HepG2 (cell line): ENCODE measurements around the gene C6orf132. TPM values are rescaled to one million over a fixed set of nuclear protein-coding genes. Genes with fewer than 3 reads are reported as not detected.

ENCODE experiments used
- CBX1 ChIP-seq: IDR thresholded peaks from one replicate; pipeline ENCODE4 v1.6.1; 2016; ENCODE audit warnings: antibody characterized with exemption, low read depth
- FOXP1 ChIP-seq, 2 experiments: fragments of 450-650 bp in 1 of 2; IDR thresholded peaks; 2 replicates each; pipeline ENCODE4 v1.6.1; 2017 to 2018; ENCODE audit warnings: antibody characterized with exemption in 1 of 2
- GTF3A ChIP-seq: sonication (generic); formaldehyde crosslinking; conservative IDR thresholded peaks from 2 replicates; pipeline ENCODE4 v1.4.0; 2020; ENCODE audit warnings: mild to moderate bottlenecking, missing genetic modification reagents
- MIER3 ChIP-seq: IDR thresholded peaks from 2 replicates; pipeline ENCODE4 v1.6.1; 2016; ENCODE audit warnings: missing compliant biosample characterization, borderline replicate concordance
- U2AF2 ChIP-seq: fragments of 200-400 bp; formaldehyde crosslinking; IDR thresholded peaks from 2 replicates; pipeline ENCODE4 v1.6.1; 2017; ENCODE audit warnings: low read depth, mild to moderate bottlenecking, low read length
- UBTF ChIP-seq: sonication (generic); formaldehyde crosslinking; IDR thresholded peaks from 2 replicates; pipeline ENCODE4 v1.4.0; 2020; ENCODE audit warnings: mild to moderate bottlenecking, missing genetic modification reagents
- ZEB1 ChIP-seq: IDR thresholded peaks from 2 replicates; pipeline ENCODE4 v1.6.1; 2012; ENCODE audit warnings: mild to moderate bottlenecking, low read depth, inconsistent platforms; ENCODE audit not compliant: insufficient replicate concordance
- ZNF318 ChIP-seq: sonication (generic); formaldehyde crosslinking; IDR thresholded peaks from 2 replicates; pipeline ENCODE4 v1.4.0; 2020; ENCODE audit warnings: mild to moderate bottlenecking, missing genetic modification reagents
- ZNF382 ChIP-seq: sonication (generic); formaldehyde crosslinking; IDR thresholded peaks from 2 replicates; pipeline ENCODE4 v1.5.0; 2020; ENCODE audit warnings: missing genetic modification reagents, mild to moderate bottlenecking, borderline replicate concordance
- ZNF549 ChIP-seq: sonication (generic); formaldehyde crosslinking; IDR thresholded peaks from 2 replicates; pipeline ENCODE4 v1.5.0; 2020; ENCODE audit warnings: missing genetic modification reagents
- polyA plus RNA-seq, 8 experiments: library from polyadenylated mRNA; depleted of rRNA in 3 of 8; stranded (reverse) in 7 of 8; unstranded in 1 of 8; fragments of >200 nt; fragmentation: Illumina TruSeq in 4 of 8; extraction: Trizol in 4 of 8; gene quantifications; 2 replicates each; pipeline versions ENCODE4 v1.2.1 to v1.2.3, GENCODE V29; 2011 to 2016; ENCODE audit warnings: low read depth in 4 of 8, missing spikeins in 1 of 8, mixed read lengths in 1 of 8; ENCODE audit not compliant: insufficient read depth in 1 of 8
- total RNA-seq, 5 experiments: library from RNA; depleted of rRNA; stranded (reverse); fragments of >200 nt; fragmentation: Illumina TruSeq; extraction: Trizol; gene quantifications; 2 replicates each; pipeline ENCODE4 v1.2.3, GENCODE V29; 2016; ENCODE audit warnings: low read depth in 1 of 5
- TF ChIP-seq, protein P1 (sequence below): sonication (generic); formaldehyde crosslinking; conservative IDR thresholded peaks from 2 replicates; pipeline ENCODE4 v1.8.0; 2022; ENCODE audit warnings: low read depth, missing genetic modification reagents
- TF ChIP-seq, protein P2 (sequence below): sonication (generic); formaldehyde crosslinking; IDR thresholded peaks from 2 replicates; pipeline ENCODE4 v1.5.0; 2020; ENCODE audit warnings: missing genetic modification reagents
- TF ChIP-seq, protein P3 (sequence below): sonication (generic); formaldehyde crosslinking; conservative IDR thresholded peaks from 2 replicates; pipeline ENCODE4 v1.4.0; 2020; ENCODE audit warnings: missing genetic modification reagents

C6orf132 gene
- total and polyA plus RNA-seq, 2 of the 13 experiments (the other 11 are each of a cell fraction or from before 2014, with no cell fraction given): 0.78 to 3.0 TPM

DNA sequence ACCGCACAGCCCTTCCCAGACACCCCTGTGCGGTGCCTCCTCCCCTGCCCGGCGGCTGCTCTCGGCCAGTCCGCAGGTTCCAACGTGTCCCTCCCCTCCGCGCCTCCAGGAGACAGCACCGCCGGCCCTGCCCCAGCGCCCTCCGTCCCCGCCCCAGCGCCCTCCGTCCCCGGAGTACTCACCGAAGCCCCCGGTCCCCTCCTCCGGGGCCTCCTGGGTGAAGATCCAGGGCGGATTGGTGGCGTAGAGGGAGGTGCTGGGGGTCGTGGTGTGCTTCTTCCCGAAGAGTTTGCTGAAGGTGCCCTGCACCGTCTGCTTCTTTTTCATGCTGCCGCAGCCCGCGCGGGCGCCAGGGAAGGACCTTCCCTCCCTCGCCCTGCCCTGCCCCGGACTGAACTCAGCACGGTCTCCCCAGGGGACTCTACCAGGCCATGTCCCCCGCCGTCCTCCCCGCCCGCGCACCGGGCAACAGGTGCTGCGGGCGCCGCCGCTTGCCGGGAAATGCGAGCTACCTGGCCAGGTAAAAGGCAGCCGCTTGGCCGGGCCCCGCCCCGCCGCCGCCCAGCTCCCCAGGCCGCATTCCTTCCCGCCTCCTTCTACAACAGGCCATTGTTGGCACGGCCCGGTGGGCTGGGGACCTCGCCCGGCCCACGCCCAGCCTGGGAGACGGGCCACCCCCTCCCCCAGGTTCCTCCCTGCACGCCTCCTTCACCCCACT, at the start of gene C6orf132 (continued):
- TF ChIP-seq UBTF (peak; percentile 78), CBX1 (no peak), FOXP1 (IDR thresholded peaks at IDR 0.05) (no peak), FOXP1 (CRISPR knock-in tag; IDR thresholded peaks at IDR 0.05) (no peak), ZNF382 (CRISPR knock-in tag) (no peak), GTF3A (CRISPR knock-in tag) (no peak), ZNF318 (no peak), ZEB1 (peak; percentile 98), U2AF2 (no peak), ZNF549 (no peak), MIER3 (CRISPR knock-in tag) (no peak)
- TF ChIP-seq, protein P1, sequence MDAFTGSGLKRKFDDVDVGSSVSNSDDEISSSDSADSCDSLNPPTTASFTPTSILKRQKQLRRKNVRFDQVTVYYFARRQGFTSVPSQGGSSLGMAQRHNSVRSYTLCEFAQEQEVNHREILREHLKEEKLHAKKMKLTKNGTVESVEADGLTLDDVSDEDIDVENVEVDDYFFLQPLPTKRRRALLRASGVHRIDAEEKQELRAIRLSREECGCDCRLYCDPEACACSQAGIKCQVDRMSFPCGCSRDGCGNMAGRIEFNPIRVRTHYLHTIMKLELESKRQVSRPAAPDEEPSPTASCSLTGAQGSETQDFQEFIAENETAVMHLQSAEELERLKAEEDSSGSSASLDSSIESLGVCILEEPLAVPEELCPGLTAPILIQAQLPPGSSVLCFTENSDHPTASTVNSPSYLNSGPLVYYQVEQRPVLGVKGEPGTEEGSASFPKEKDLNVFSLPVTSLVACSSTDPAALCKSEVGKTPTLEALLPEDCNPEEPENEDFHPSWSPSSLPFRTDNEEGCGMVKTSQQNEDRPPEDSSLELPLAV (CRISPR knock-in tag): no peak
- TF ChIP-seq, protein P2, sequence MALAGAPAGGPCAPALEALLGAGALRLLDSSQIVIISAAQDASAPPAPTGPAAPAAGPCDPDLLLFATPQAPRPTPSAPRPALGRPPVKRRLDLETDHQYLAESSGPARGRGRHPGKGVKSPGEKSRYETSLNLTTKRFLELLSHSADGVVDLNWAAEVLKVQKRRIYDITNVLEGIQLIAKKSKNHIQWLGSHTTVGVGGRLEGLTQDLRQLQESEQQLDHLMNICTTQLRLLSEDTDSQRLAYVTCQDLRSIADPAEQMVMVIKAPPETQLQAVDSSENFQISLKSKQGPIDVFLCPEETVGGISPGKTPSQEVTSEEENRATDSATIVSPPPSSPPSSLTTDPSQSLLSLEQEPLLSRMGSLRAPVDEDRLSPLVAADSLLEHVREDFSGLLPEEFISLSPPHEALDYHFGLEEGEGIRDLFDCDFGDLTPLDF (CRISPR knock-in tag): no peak
- TF ChIP-seq, protein P3, sequence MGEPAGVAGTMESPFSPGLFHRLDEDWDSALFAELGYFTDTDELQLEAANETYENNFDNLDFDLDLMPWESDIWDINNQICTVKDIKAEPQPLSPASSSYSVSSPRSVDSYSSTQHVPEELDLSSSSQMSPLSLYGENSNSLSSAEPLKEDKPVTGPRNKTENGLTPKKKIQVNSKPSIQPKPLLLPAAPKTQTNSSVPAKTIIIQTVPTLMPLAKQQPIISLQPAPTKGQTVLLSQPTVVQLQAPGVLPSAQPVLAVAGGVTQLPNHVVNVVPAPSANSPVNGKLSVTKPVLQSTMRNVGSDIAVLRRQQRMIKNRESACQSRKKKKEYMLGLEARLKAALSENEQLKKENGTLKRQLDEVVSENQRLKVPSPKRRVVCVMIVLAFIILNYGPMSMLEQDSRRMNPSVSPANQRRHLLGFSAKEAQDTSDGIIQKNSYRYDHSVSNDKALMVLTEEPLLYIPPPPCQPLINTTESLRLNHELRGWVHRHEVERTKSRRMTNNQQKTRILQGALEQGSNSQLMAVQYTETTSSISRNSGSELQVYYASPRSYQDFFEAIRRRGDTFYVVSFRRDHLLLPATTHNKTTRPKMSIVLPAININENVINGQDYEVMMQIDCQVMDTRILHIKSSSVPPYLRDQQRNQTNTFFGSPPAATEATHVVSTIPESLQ (CRISPR knock-in tag): no peak
